GM19025 (cell line): ENCODE data around the gene ARHGDIB.

Source experiments
- ATAC-seq: cut with Tn5 transposase; IDR thresholded peaks from one replicate; pipeline ENCODE4 v1.9.1; 2021; ENCODE audit warnings: mild to moderate bottlenecking, low read depth, moderate library complexity; ENCODE audit not compliant: unreplicated experiment

ARHGDIB gene

GRCh38 chr12:14957551-14958168, 3.7 kb downstream of the ARHGDIB start:
- no peak for ATAC-seq

- no peak for ATAC-seq
Observed at GRCh38 chr12:14956905-14957304, 4.5 kb downstream of the ARHGDIB start.

- ATAC-seq, result peak; percentile 23
Observed at GRCh38 chr12:14956024-14956891, 5.1 kb downstream of the ARHGDIB start.

- ATAC-seq, result no peak
Observed at GRCh38 chr12:14954269-14954668, 7.1 kb downstream of the ARHGDIB start.

- no peak for ATAC-seq
Observed at GRCh38 chr12:14953752-14954151, 7.6 kb downstream of the ARHGDIB start.

- peak; percentile 49 for ATAC-seq
Observed at GRCh38 chr12:14952299-14952921, 9.0 kb downstream of the ARHGDIB start.

- no peak for ATAC-seq
Observed at GRCh38 chr12:14951851-14952250, 9.6 kb downstream of the ARHGDIB start.

GRCh38 chr12:14950982-14951746, 10.2 kb downstream of the ARHGDIB start:
- no peak for ATAC-seq

- ATAC-seq, result no peak
Observed at GRCh38 chr12:14950421-14950820, 11.0 kb downstream of the ARHGDIB start.

GRCh38 chr12:14949631-14950030, 11.8 kb downstream of the ARHGDIB start:
- no peak for ATAC-seq

GRCh38 chr12:14948672-14949071, 12.7 kb downstream of the ARHGDIB start:
- peak; percentile 92 for ATAC-seq

GRCh38 chr12:14946861-14947260, 14.5 kb downstream of the ARHGDIB start:
- no peak for ATAC-seq

- ATAC-seq, result no peak
Observed at GRCh38 chr12:14946162-14946561, 15.2 kb downstream of the ARHGDIB start.

- no peak for ATAC-seq
Observed at GRCh38 chr12:14942196-14942931, 19.0 kb downstream of the ARHGDIB start.

GRCh38 chr12:14941369-14941768, 20.0 kb downstream of the ARHGDIB start:
- no peak for ATAC-seq

- ATAC-seq, result no peak
Observed at GRCh38 chr12:14938301-14938700, 23.1 kb downstream of the ARHGDIB start, which contains the start of gene ERP27. Gene ERP27 (minus strand): TSS chr12:14938537. CDS start chr12:14938508, 29 bp downstream.

GRCh38 chr12:14937689-14938088, 23.7 kb downstream of the ARHGDIB start:
- no peak for ATAC-seq

GRCh38 chr12:14937014-14937413, 24.4 kb downstream of the ARHGDIB start:
- ATAC-seq, result no peak

- ATAC-seq, result no peak
Observed at GRCh38 chr12:14936224-14936861, 25.1 kb downstream of the ARHGDIB start.
